SK-N-MC (cell line): ENCODE measurements around the gene MARVELD1.
"Not testable (repeated sequence)": the region's sequence is repeated elsewhere in the genome, so short reads cannot be mapped to it uniquely, and the experiment has no call there.

Source experiments
- DNase-seq: peaks from one replicate; pipeline ENCODE4 v3.0.0-alpha.2; 2011; ENCODE audit warnings: low read depth, low spot score
- H3K27ac ChIP-seq: fragments of 200-600 bp; sonication (generic); 2 replicates; pipeline ENCODE4 v1.5.1; 2016; ENCODE audit warnings: mixed run types
- H3K36me3 ChIP-seq: fragments of 200-600 bp; sonication (generic); 2 replicates; pipeline ENCODE4 v1.6.1; 2017; ENCODE audit warnings: antibody characterized with exemption, low read length, mixed read lengths; ENCODE audit not compliant: insufficient read depth
- H3K4me3 ChIP-seq: fragments of 200-600 bp; sonication (generic); 2 replicates; pipeline ENCODE4 v1.5.1; 2016
- H3K9ac ChIP-seq: fragments of 200-600 bp; sonication (generic); 2 replicates; pipeline ENCODE4 v1.8.0; 2017; ENCODE audit warnings: mixed run types, mixed read lengths; ENCODE audit not compliant: insufficient read length
- H3K9me3 ChIP-seq: fragments of 200-600 bp; sonication (generic); 2 replicates; pipeline ENCODE4 v1.6.1; 2017; ENCODE audit warnings: low read depth, mild to moderate bottlenecking, antibody characterized with exemption, low read length, moderate library complexity, mixed read lengths
- EZH2 ChIP-seq: fragments of 200-600 bp; sonication (generic); IDR thresholded peaks from one replicate; pipeline ENCODE4 v1.6.1; 2017; ENCODE audit warnings: antibody characterized with exemption
- FOXP2 ChIP-seq: optimal IDR thresholded peaks from 2 replicates; pipeline ENCODE3; 2011; ENCODE audit warnings: mild to moderate bottlenecking, moderate library complexity; ENCODE audit not compliant: insufficient read depth; ENCODE audit errors: extremely low read length, control extremely low read depth
- POLR2AphosphoS5 ChIP-seq: IDR thresholded peaks from 2 replicates; pipeline ENCODE4 v1.6.1; 2012; ENCODE audit warnings: mild to moderate bottlenecking, low read depth, low read length, borderline replicate concordance

The MARVELD1 gene

GRCh38 chr10:97687785-97688781 is 25.4 kb upstream of the MARVELD1 start:
- Histone ChIP-seq H3K9me3 (no peaks in the 10 kb centered on the region), H3K36me3 (no peaks in the 10 kb centered on the region), H3K27ac (peak overlapping the region; percentile 57), H3K4me3 (peak overlapping the region; percentile 80), H3K9ac (peak overlapping the region; percentile 62)
- TF ChIP-seq FOXP2 (no peak), EZH2 (no peak), POLR2AphosphoS5 (no peak)
- no peak for DNase-seq

GRCh38 chr10:97689559-97690020 is 23.9 kb upstream of the MARVELD1 start:
- H3K9ac ChIP-seq: no peak overlapping the region
- H3K27ac ChIP-seq: no peak overlapping the region
- no peaks in the 10 kb centered on the region for H3K9me3 ChIP-seq
- DNase-seq: no peak
- no peak overlapping the region for H3K4me3 ChIP-seq
- H3K36me3 ChIP-seq: no peaks in the 10 kb centered on the region
- TF ChIP-seq FOXP2: no peak

DNA sequence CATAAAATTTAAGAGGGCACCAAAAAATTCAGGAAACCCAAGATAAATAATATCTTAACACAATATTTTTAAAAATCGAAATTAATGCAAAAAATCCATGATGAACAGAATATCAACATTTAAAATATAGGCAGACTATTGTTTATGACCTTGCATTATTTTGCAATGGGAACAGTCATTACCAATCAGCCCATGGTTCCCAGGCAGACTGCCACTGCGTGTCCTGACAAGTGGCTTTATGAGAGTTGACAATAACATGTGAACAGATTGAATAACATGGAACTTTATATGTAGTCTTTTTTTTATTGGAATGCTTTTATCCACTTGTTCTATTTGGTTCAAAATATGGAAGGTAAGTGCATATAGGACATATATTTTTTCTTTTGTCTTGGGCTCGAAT is 23.4 kb upstream of the MARVELD1 start:
- no peak overlapping the region for H3K4me3 ChIP-seq
- H3K9ac ChIP-seq: no peak overlapping the region
- DNase-seq: no peak
- H3K9me3 ChIP-seq: no peaks in the 10 kb centered on the region
- H3K27ac ChIP-seq: no peak overlapping the region
- TF ChIP-seq POLR2AphosphoS5: no peak
- no peak for TF ChIP-seq FOXP2
- no peak for TF ChIP-seq EZH2
- no peaks in the 10 kb centered on the region for H3K36me3 ChIP-seq

DNA sequence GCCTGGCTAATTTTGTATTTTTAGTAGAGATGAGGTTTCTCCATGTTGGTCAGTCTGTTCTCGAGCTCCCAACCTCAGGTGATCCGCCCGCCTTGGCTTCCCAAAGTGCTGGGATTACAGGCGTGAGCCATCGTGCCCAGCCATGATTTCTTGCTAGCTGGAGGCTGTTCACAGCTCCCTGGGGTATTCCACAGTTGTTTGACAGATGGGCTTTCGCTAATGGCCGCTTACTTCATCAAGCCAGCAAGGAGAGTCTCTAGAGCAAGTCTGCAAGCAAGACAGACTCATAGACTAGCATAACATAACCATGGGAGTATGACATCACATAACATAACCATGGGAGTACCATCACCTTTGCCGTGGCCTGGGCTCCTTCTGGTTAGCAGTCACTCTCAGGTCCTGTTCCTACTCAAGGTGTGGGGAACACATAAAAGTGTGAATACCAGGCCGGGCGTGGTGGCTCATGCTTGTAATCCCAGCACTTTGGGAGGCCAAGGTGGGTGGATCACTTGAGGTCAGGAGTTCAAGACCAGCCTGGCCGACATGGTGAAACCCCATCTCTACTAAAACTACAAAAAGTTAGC is 15.4 kb upstream of the MARVELD1 start:
- H3K4me3 ChIP-seq, H3K27ac ChIP-seq, H3K36me3 ChIP-seq, DNase-seq, H3K9ac ChIP-seq, H3K9me3 ChIP-seq: not testable (repeated sequence)

DNA sequence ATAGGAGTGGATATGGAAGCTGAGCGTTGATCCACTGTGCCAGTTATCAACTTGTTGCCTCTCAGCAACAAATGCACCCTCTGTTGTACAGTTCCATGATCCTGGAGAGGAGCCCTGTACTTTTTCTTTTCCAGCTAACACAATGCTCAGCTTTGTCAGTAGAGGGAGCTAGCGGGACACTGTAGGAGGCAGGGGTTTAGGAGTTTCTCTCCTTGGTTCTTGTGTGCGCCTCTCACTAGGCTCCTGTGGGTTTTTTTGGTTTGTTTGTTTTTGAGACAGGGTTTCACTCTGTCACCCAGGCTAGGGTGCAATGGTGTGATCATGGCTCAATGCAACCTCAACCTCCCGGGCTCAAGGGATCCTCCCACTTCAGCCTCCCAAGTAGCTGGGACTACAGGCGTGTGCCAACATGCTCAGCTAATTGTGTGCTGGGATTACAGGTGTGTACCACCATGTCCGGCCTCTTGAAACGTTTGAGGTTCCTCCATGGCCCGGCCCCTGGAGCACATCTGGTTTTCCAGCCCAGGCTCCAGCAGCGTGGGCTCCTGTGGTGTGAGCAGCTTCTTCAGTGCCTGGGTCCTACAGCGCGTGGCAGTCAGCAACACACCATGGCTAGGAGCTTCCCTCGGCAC is 12.0 kb upstream of the MARVELD1 start:
- Histone ChIP-seq H3K36me3 (no peaks in the 10 kb centered on the region), H3K9me3 (no peaks in the 10 kb centered on the region), H3K4me3 (no peak overlapping the region), H3K27ac (no peak overlapping the region), H3K9ac (no peak overlapping the region)
- no peak for DNase-seq
- TF ChIP-seq POLR2AphosphoS5 (no peak), EZH2 (no peak), FOXP2 (no peak)

- TF ChIP-seq EZH2 (no peak), POLR2AphosphoS5 (no peak), FOXP2 (no peak)
- no peak overlapping the region for H3K9ac ChIP-seq
- H3K36me3 ChIP-seq: no peaks in the 10 kb centered on the region
- no peak for DNase-seq
- H3K9me3 ChIP-seq: no peaks in the 10 kb centered on the region
- H3K4me3 ChIP-seq: no peak overlapping the region
- no peak overlapping the region for H3K27ac ChIP-seq
Measured at GRCh38 chr10:97703398-97704067, 10.0 kb upstream of the MARVELD1 start.

DNA sequence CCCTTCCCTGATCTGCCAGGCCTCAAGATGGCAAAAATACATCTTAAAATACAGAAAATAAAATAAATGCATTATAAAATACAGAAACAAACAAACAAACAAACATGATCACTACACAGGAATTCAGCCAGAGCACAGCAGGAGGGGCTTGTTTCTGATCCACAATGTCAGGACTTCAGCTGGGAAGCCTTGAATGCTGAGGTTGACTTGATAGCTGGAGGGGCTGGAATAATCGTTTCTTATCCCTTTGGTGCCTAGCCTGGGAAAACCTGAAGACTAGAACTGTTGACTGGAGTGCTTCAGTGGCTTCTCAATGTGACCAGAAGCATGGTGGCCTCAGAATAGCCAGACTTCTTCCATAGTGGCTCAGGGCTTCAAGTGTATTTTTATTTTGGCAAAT is 9.2 kb upstream of the MARVELD1 start:
- TF ChIP-seq POLR2AphosphoS5 (no peak), EZH2 (no peak), FOXP2 (no peak)
- Histone ChIP-seq H3K9me3 (no peaks in the 10 kb centered on the region), H3K9ac (no peak overlapping the region), H3K27ac (no peak overlapping the region), H3K4me3 (no peak overlapping the region), H3K36me3 (no peaks in the 10 kb centered on the region)
- no peak for DNase-seq

DNA sequence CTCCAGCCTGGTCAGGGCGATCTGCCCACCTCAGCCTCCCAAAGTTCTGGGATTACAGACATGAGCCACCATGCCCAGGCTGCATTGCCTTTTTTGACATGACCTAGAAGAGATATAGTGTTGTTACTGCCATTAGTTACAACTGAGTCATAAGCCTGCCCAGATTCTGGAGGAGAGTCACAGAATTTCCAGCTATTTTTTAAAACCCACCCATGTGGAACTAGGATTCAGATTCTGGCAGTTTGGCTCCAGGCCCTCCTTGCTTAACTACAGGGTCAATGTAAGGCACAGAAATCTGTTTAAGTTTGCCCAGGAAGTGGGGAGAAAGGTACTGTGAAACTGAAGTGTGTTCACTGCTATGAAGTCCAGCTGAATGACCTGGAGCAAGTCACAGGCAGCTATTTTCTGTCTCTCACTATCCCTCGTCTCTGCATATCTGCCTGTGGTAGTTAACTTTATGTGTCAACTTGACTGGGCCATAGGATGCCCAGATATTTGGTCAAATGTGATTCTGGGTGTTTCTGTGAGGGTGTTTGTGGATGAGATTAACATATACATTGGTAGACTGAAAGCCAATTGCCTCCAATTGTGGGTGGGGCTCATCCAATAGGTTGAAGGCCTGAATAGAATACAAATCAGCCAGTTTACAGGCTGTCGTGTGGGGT is 8.4 kb upstream of the MARVELD1 start:
- DNase-seq: no peak
- TF ChIP-seq FOXP2 (no peak), EZH2 (no peak)
- H3K9me3 ChIP-seq: no peaks in the 10 kb centered on the region
- H3K36me3 ChIP-seq: no peaks in the 10 kb centered on the region
- H3K27ac ChIP-seq: no peak overlapping the region
- H3K9ac ChIP-seq: no peak overlapping the region
- no peak overlapping the region for H3K4me3 ChIP-seq
